Endometrium (tissue), 2 donors: ENCODE results near the gene DNAH9.

ENCODE experiments used
- FAIRE-seq: peaks from 2 replicates; lab custom pipeline; 2012; peaks lifted over from hg19 to GRCh38; lab: Jason Lieb, UNC
- donor health status: control.
- donor health status: control.

Gene DNAH9

GRCh38 chr17:11768981-11769380, 170.7 kb downstream of the DNAH9 start:
- FAIRE-seq = no peak

- peak; percentile 21 for FAIRE-seq
These were observed 173.8 kb downstream of the DNAH9 start for GRCh38 chr17:11772031-11772430.

GRCh38 chr17:11779892-11780291, 181.6 kb downstream of the DNAH9 start:
- FAIRE-seq = no peak

GRCh38 chr17:11780621-11781020, 182.4 kb downstream of the DNAH9 start:
- no peak for FAIRE-seq

GRCh38 chr17:11786711-11787438, 188.6 kb downstream of the DNAH9 start:
- FAIRE-seq = no peak

GRCh38 chr17:11795906-11796305, 197.6 kb downstream of the DNAH9 start:
- no peak for FAIRE-seq

- no peak for FAIRE-seq
These were observed 199.5 kb downstream of the DNAH9 start for GRCh38 chr17:11797803-11798202.

- no peak for FAIRE-seq
These were observed 205.1 kb downstream of the DNAH9 start for GRCh38 chr17:11803231-11803969.

- no peak for FAIRE-seq
These were observed 206.9 kb downstream of the DNAH9 start for GRCh38 chr17:11805138-11805537.

- FAIRE-seq = no peak
These were observed 207.7 kb downstream of the DNAH9 start for GRCh38 chr17:11805952-11806351.

GRCh38 chr17:11807606-11808005, 209.3 kb downstream of the DNAH9 start:
- no peak for FAIRE-seq

GRCh38 chr17:11813278-11813677, 215.0 kb downstream of the DNAH9 start:
- FAIRE-seq = no peak

- FAIRE-seq = no peak
These were observed 215.6 kb downstream of the DNAH9 start for GRCh38 chr17:11813871-11814270.

GRCh38 chr17:11814655-11815262, 216.5 kb downstream of the DNAH9 start:
- FAIRE-seq = no peak

GRCh38 chr17:11816409-11816808, 218.1 kb downstream of the DNAH9 start:
- FAIRE-seq = no peak

- FAIRE-seq = no peak
These were observed 225.6 kb downstream of the DNAH9 start for GRCh38 chr17:11823862-11824261.

- FAIRE-seq = no peak
These were observed 227.4 kb downstream of the DNAH9 start for GRCh38 chr17:11825572-11826209.

GRCh38 chr17:11832401-11833137, 234.3 kb downstream of the DNAH9 start:
- FAIRE-seq = no peak

GRCh38 chr17:11836508-11836907, 238.2 kb downstream of the DNAH9 start:
- no peak for FAIRE-seq

GRCh38 chr17:11840052-11840451, 241.8 kb downstream of the DNAH9 start:
- no peak for FAIRE-seq

- FAIRE-seq = no peak
These were observed 242.6 kb downstream of the DNAH9 start for GRCh38 chr17:11840831-11841230.

GRCh38 chr17:11848330-11848729, 250.1 kb downstream of the DNAH9 start:
- peak; percentile 54 for FAIRE-seq
